Myocyte (in vitro differentiated cells): ENCODE measurements around the gene SYCN. TPM values are rescaled to one million over a fixed set of nuclear protein-coding genes. Genes with fewer than 3 reads are reported as not detected.

ENCODE experiments used
- DNase-seq: peaks from one replicate; pipeline ENCODE4 v3.0.0-alpha.2; 2012; ENCODE audit warnings: low read depth
- total RNA-seq: library from RNA; depleted of rRNA; stranded (reverse); fragments of >200 nt; gene quantifications from 2 replicates; pipeline ENCODE4 v1.2.3, GENCODE V29; 2014

Gene SYCN
- total RNA-seq, 1 donor from 2014 or later, result not detected

- DNase-seq, result no peak
Measured at GRCh38 chr19:39172700-39173501, 31.2 kb downstream of the SYCN start.

- no peak for DNase-seq
Measured at GRCh38 chr19:39171479-39172465, 32.3 kb downstream of the SYCN start.

GRCh38 chr19:39170386-39171231, 33.5 kb downstream of the SYCN start:
- DNase-seq, result peak; percentile 71

- DNase-seq, result no peak
Measured at GRCh38 chr19:39169143-39169810, 34.8 kb downstream of the SYCN start.

GRCh38 chr19:39168258-39169142, 35.6 kb downstream of the SYCN start:
- DNase-seq, result no peak

- no peak for DNase-seq
Measured at GRCh38 chr19:39167461-39168257, 36.4 kb downstream of the SYCN start.

GRCh38 chr19:39166571-39167391, 37.3 kb downstream of the SYCN start:
- DNase-seq, result peak; percentile 21

GRCh38 chr19:39165857-39166256, 38.2 kb downstream of the SYCN start:
- no peak for DNase-seq

- DNase-seq, result no peak
Measured at GRCh38 chr19:39164289-39164688, 39.8 kb downstream of the SYCN start.

GRCh38 chr19:39163621-39164020, 40.4 kb downstream of the SYCN start:
- no peak for DNase-seq

GRCh38 chr19:39162441-39163043, 41.5 kb downstream of the SYCN start:
- no peak for DNase-seq

- no peak for DNase-seq
Measured at GRCh38 chr19:39160889-39161672, 43.0 kb downstream of the SYCN start.

- DNase-seq, result peak; percentile 66
Measured at GRCh38 chr19:39160523-39160861, 43.6 kb downstream of the SYCN start.

GRCh38 chr19:39158646-39159260, 45.3 kb downstream of the SYCN start:
- no peak for DNase-seq

- no peak for DNase-seq
Measured at GRCh38 chr19:39157997-39158389, 46.1 kb downstream of the SYCN start.
